HepG2 (cell line): ENCODE data around the gene SLC2A10. TPM values are rescaled to one million over a fixed set of nuclear protein-coding genes. Genes with fewer than 3 reads are reported as not detected.

Source experiments
- ATAC-seq: fragments of 200-7000 bp; cut with Tn5 transposase; 3 replicates; pipeline ENCODE4 v1.9.1; 2020; ENCODE audit warnings: mild to moderate bottlenecking, moderate library complexity
- BruUV-seq: library from RNA; stranded (reverse); fragments of 400-500 nt; replicated peaks from 2 replicates; lab custom pipeline; 2021; lab: Mats Ljungman, UMichigan
- CTCF ChIA-PET: fragments of 300-600 bp; formaldehyde crosslinking; extraction: SDS; loops from one replicate; lab custom pipeline; 2021; ENCODE audit warnings: low total read pairs, inconsistent platforms, low intra/inter-chr PET ratio; lab: Yijun Ruan, JAX
- POLR2A ChIA-PET: fragments of 350-600 bp; sonication (Branson Sonifier 250); formaldehyde crosslinking; loops from one replicate; lab custom pipeline; 2020; ENCODE audit warnings: antibody characterized with exemption, inconsistent platforms; lab: Yijun Ruan, JAX
- DNase-seq: peaks from one replicate; pipeline ENCODE4 v3.0.0-alpha.2; 2015; ENCODE audit warnings: low spot score
- FAIRE-seq: peaks from 3 replicates; lab custom pipeline; 2011; peaks lifted over from hg19 to GRCh38; lab: Jason Lieb, UNC
- H2AFZ ChIP-seq: one replicate; pipeline ENCODE4 v1.6.1; 2011; ENCODE audit warnings: low read length, inconsistent platforms
- H3K27ac ChIP-seq: fragments of 300-600 bp; 3 replicates; pipeline ENCODE4 v1.8.0; 2011; ENCODE audit warnings: mixed run types, mild to moderate bottlenecking, mixed read lengths, low read length, inconsistent platforms; ENCODE audit not compliant: insufficient read depth; ENCODE audit errors: extremely low read length
- H3K27me3 ChIP-seq, 2 experiments: fragments of 200-600 bp in 1 of 2; 2 replicates in 1 of 2; 3 replicates in 1 of 2; pipeline versions ENCODE4 v1.6.0 to v1.8.0; 2011; ENCODE audit warnings: low read length in 2 of 2, mild to moderate bottlenecking in 2 of 2, moderate library complexity in 2 of 2, inconsistent platforms in 1 of 2; ENCODE audit not compliant: insufficient read depth in 2 of 2, control insufficient read depth in 1 of 2
- H3K36me3 ChIP-seq, 2 experiments: fragments of 200-600 bp in 1 of 2; replicated peaks in 1 of 2; 2 replicates in 1 of 2; 3 replicates in 1 of 2; pipeline versions ENCODE4 v1.5.1 to v1.8.0; 2011; ENCODE audit warnings: low read length in 2 of 2, inconsistent platforms in 1 of 2; ENCODE audit not compliant: insufficient read depth in 2 of 2, control insufficient read depth in 1 of 2
- H3K4me1 ChIP-seq: 2 replicates; pipeline ENCODE4 v1.5.1; 2012; ENCODE audit warnings: low read length, inconsistent platforms; ENCODE audit not compliant: insufficient read depth
- H3K4me2 ChIP-seq: 2 replicates; pipeline ENCODE4 v1.6.0; 2011; ENCODE audit warnings: low read depth, low read length, inconsistent platforms
- H3K4me3 ChIP-seq, 3 experiments: fragments of 200-600 bp in 1 of 3; sonication (generic), shearing (Covaris generic) in 1 of 3; replicated peaks in 1 of 3; 2 replicates each; pipeline ENCODE4 v1.5.1; 2011 to 2016; ENCODE audit warnings: low read length in 3 of 3, inconsistent platforms in 2 of 3, low read depth in 2 of 3, mild to moderate bottlenecking in 2 of 3, control low read depth in 1 of 3, mixed read lengths in 1 of 3; ENCODE audit not compliant: insufficient read depth in 1 of 3
- H3K79me2 ChIP-seq: one replicate; pipeline ENCODE4 v1.6.1; 2011; ENCODE audit warnings: low read length, inconsistent platforms; ENCODE audit not compliant: insufficient read depth
- H3K9ac ChIP-seq: 2 replicates; pipeline ENCODE4 v1.6.0; 2011; ENCODE audit warnings: mild to moderate bottlenecking, low read depth, low read length, inconsistent platforms; ENCODE audit not compliant: insufficient read depth
- H3K9me3 ChIP-seq: 2 replicates; pipeline ENCODE4 v1.5.1; 2012; ENCODE audit warnings: mild to moderate bottlenecking, low read length
- H4K20me1 ChIP-seq: 2 replicates; pipeline ENCODE4 v1.6.0; 2011; ENCODE audit warnings: inconsistent platforms, mild to moderate bottlenecking, low read length, moderate library complexity; ENCODE audit not compliant: insufficient read depth
- ADNP ChIP-seq: sonication (generic); formaldehyde crosslinking; IDR thresholded peaks from 2 replicates; pipeline ENCODE4 v1.4.0; 2020; ENCODE audit warnings: missing genetic modification reagents
- CREB1 ChIP-seq, 2 experiments: fragments of 450-650 bp in 1 of 2; IDR thresholded peaks; 2 replicates each; pipeline ENCODE4 v1.6.1; 2016 to 2017; ENCODE audit warnings: control low read depth in 1 of 2, mild to moderate bottlenecking in 1 of 2, missing compliant biosample characterization in 1 of 2, missing genetic modification characterization in 1 of 2
- HDAC6 ChIP-seq: fragments of 200-600 bp; sonication (generic); IDR thresholded peaks from 2 replicates; pipeline ENCODE4 v1.7.0; 2017; ENCODE audit warnings: mild to moderate bottlenecking, antibody characterized with exemption, low read length, low read depth
- HIC2 ChIP-seq: sonication (generic); formaldehyde crosslinking; IDR thresholded peaks from 2 replicates; pipeline ENCODE4 v1.9.0; 2022; ENCODE audit warnings: low read depth, missing genetic modification reagents
- KDM1A ChIP-seq: IDR thresholded peaks from 2 replicates; pipeline ENCODE4 v1.6.1; 2016; ENCODE audit warnings: missing compliant biosample characterization
- RBFOX2 ChIP-seq: fragments of 200-400 bp; formaldehyde crosslinking; IDR thresholded peaks from 2 replicates; pipeline ENCODE4 v1.6.1; 2017; ENCODE audit warnings: low read depth, mild to moderate bottlenecking, low read length
- RELA ChIP-seq: sonication (generic); formaldehyde crosslinking; IDR thresholded peaks from 2 replicates; pipeline ENCODE4 v1.4.0; 2020; ENCODE audit warnings: missing genetic modification reagents
- RNF219 ChIP-seq: sonication (generic); formaldehyde crosslinking; IDR thresholded peaks from 2 replicates; pipeline ENCODE4 v1.5.0; 2020; ENCODE audit warnings: mild to moderate bottlenecking, missing genetic modification reagents
- SRF ChIP-seq: IDR thresholded peaks from 2 replicates; pipeline ENCODE4 v1.6.1; 2011; ENCODE audit warnings: mild to moderate bottlenecking, low read depth, low read length, moderate library complexity
- SSRP1 ChIP-seq: IDR thresholded peaks from 2 replicates; pipeline ENCODE4 v1.6.1; 2016; ENCODE audit warnings: control low read depth
- TBP ChIP-seq: sonication (generic); formaldehyde crosslinking; IDR thresholded peaks from 2 replicates; pipeline ENCODE4 v1.5.0; 2020; ENCODE audit warnings: missing genetic modification reagents
- THRA ChIP-seq: sonication (generic); formaldehyde crosslinking; IDR thresholded peaks from 2 replicates; pipeline ENCODE4 v1.4.0; 2020; ENCODE audit warnings: missing genetic modification reagents, borderline replicate concordance
- ZNF451 ChIP-seq: sonication (generic); formaldehyde crosslinking; IDR thresholded peaks from 2 replicates; pipeline ENCODE4 v1.5.0; 2020; ENCODE audit warnings: mild to moderate bottlenecking, missing genetic modification reagents
- ZNF484 ChIP-seq: sonication (generic); formaldehyde crosslinking; IDR thresholded peaks from 2 replicates; pipeline ENCODE4 v1.5.1; 2020; ENCODE audit warnings: mild to moderate bottlenecking, low read depth, missing genetic modification reagents, borderline replicate concordance
- ZNF784 ChIP-seq: sonication (generic); formaldehyde crosslinking; IDR thresholded peaks from 2 replicates; pipeline ENCODE4 v1.5.1; 2020; ENCODE audit warnings: missing genetic modification reagents, mild to moderate bottlenecking, borderline replicate concordance
- ZNF841 ChIP-seq: sonication (generic); formaldehyde crosslinking; IDR thresholded peaks from 2 replicates; pipeline ENCODE4 v1.8.1; 2023; ENCODE audit warnings: missing genetic modification reagents, borderline replicate concordance
- WGBS: methylation state at CpG from one replicate; pipeline ENCODE4 v1.1.6; 2017; ENCODE audit warnings: low lambda C conversion rate; 5-methylcytosine and 5-hydroxymethylcytosine counted together
- in situ Hi-C: cut with HindIII; loops from 2 replicates; pipeline ENCODE4 v1.10.0; 2017; ENCODE audit warnings: low pct_unique_long_range_greater_than_20kb; ENCODE audit not compliant: extremely low pct_ligation_motif_present
- intact Hi-C: fragments of 100-400 bp; cut with micrococcal nuclease; formaldehyde crosslinking; loops from one replicate; pipeline ENCODE4 v1.10.0; 2022; ENCODE audit not compliant: unreplicated experiment
- polyA plus RNA-seq, 8 experiments: library from polyadenylated mRNA; depleted of rRNA in 3 of 8; stranded (reverse) in 7 of 8; unstranded in 1 of 8; fragments of >200 nt; fragmentation: Illumina TruSeq in 4 of 8; extraction: Trizol in 4 of 8; gene quantifications; 2 replicates each; pipeline versions ENCODE4 v1.2.1 to v1.2.3, GENCODE V29; 2011 to 2016; ENCODE audit warnings: low read depth in 4 of 8, missing spikeins in 1 of 8, mixed read lengths in 1 of 8; ENCODE audit not compliant: insufficient read depth in 1 of 8
- total RNA-seq, 5 experiments: library from RNA; depleted of rRNA; stranded (reverse); fragments of >200 nt; fragmentation: Illumina TruSeq; extraction: Trizol; gene quantifications; 2 replicates each; pipeline ENCODE4 v1.2.3, GENCODE V29; 2016; ENCODE audit warnings: low read depth in 1 of 5

Gene SLC2A10
- total and polyA plus RNA-seq, 2 of the 13 experiments (the other 11 are each of a cell fraction or from before 2014, with no cell fraction given), result 16.0 to 18.4 TPM

- BruUV-seq, result no TSS peak
- intact Hi-C loops (loop anchor here (1.0 kb wide), 2 partner anchors 20 to 282 kb away; partner anchors contain the start of gene ELMO2), in situ Hi-C loops (no loop called here)
- Histone ChIP-seq H3K27me3 (peaks cover 0 to 5% of the 10 kb centered on the region in 2 experiments; a peak in 1 of 5 replicates), H3K79me2 (peaks cover 38% of the 10 kb centered on the region), H3K4me3 (peak overlapping the region; percentile 69 to 90 (median 87)), H4K20me1 (no peaks in the 10 kb centered on the region), H3K4me2 (peak overlapping the region; percentile 89), H2AFZ (no peak overlapping the region), H3K27ac (peak overlapping the region; percentile 72), H3K4me1 (peaks cover 66% of the 10 kb centered on the region), H3K9ac (peak overlapping the region; percentile 90), H3K36me3 (peaks cover 3 to 10% of the 10 kb centered on the region in 2 experiments; a peak in 3 of 5 replicates), H3K9me3 (no peaks in the 10 kb centered on the region)
- POLR2A ChIA-PET, result interaction anchor here (0.9 to 2.2 kb wide), 15 partner anchors 14 to 165 kb away, joined by 3 to 10 read pairs (median 5); no protein-coding TSS in a partner anchor
- no peak for DNase-seq
- CTCF ChIA-PET, result no interaction called here
- 14% methylated on average over 20 of the region's 20 CpGs for WGBS
- FAIRE-seq, result no peak
- no peak for ATAC-seq
- TF ChIP-seq ZNF841 (CRISPR knock-in tag) (no peak), RBFOX2 (no peak), RELA (CRISPR knock-in tag) (no peak), ADNP (CRISPR knock-in tag) (peak; percentile 94), KDM1A (peak; percentile 99), HDAC6 (peak; percentile 89; the same call in 1 of the 2 replicates), ZNF784 (CRISPR knock-in tag) (peak; percentile 6; the same call in 1 of the 2 replicates), RNF219 (no peak), SSRP1 (CRISPR knock-in tag) (peak; percentile 74), TBP (CRISPR knock-in tag) (no peak), CREB1 (IDR thresholded peaks at IDR 0.05) (peak; percentile 32; the same call in 1 of the 2 replicates), CREB1 (CRISPR knock-in tag; IDR thresholded peaks at IDR 0.05) (no peak), ZNF484 (CRISPR knock-in tag) (no peak), SRF (no peak), THRA (CRISPR knock-in tag) (0 out of 2 replicates have a peak, but pooled peaks have one; percentile 13), HIC2 (0 out of 2 replicates have a peak, but pooled peaks have one; percentile 0), ZNF451 (CRISPR knock-in tag) (0 out of 2 replicates have a peak, but pooled peaks have one; percentile 15)
Measured at GRCh38 chr20:46688151-46689081, 21.0 kb upstream of the SLC2A10 start.
